Kidney epithelial cell (primary cell): ENCODE measurements around the gene GLP1R. TPM values are rescaled to one million over a fixed set of nuclear protein-coding genes. Genes with fewer than 3 reads are reported as not detected.

Source experiments
- DNase-seq: peaks from one replicate; pipeline ENCODE4 v3.0.0-alpha.2; 2010; ENCODE audit warnings: low read depth
- H3K27me3 ChIP-seq: 2 replicates; pipeline ENCODE4 v1.6.0; 2011; ENCODE audit warnings: low read length; ENCODE audit not compliant: control insufficient read depth, insufficient read depth
- H3K36me3 ChIP-seq: 2 replicates; pipeline ENCODE4 v1.5.1; 2011; ENCODE audit warnings: low read length; ENCODE audit not compliant: control insufficient read depth, insufficient read depth
- H3K4me3 ChIP-seq: 2 replicates; pipeline ENCODE4 v1.5.1; 2011; ENCODE audit warnings: low read depth, mild to moderate bottlenecking, control low read depth, low read length
- CTCF ChIP-seq: IDR thresholded peaks from 2 replicates; pipeline ENCODE4 v1.5.1; 2011; ENCODE audit warnings: mild to moderate bottlenecking, moderate library complexity, low read length, control low read depth, inconsistent platforms; ENCODE audit not compliant: insufficient read depth, poor library complexity, severe bottlenecking
- total RNA-seq: library from RNA; depleted of rRNA; stranded (reverse); fragments of >200 nt; gene quantifications from 2 replicates; pipeline ENCODE4 v1.2.3, GENCODE V29; 2015

Gene GLP1R
- total RNA-seq, 1 donor from 2014 or later, result 0.17 TPM

- H3K36me3 ChIP-seq, result no peaks in the 10 kb centered on the region
- no peak for TF ChIP-seq CTCF
- no peak for DNase-seq
- H3K4me3 ChIP-seq, result no peak overlapping the region
- H3K27me3 ChIP-seq, result peaks cover 13% of the 10 kb centered on the region
These were observed 8.9 kb downstream of the GLP1R start for GRCh38 chr6:39057251-39058155.

GRCh38 chr6:39058471-39059147 is 10.0 kb downstream of the GLP1R start:
- H3K4me3 ChIP-seq, result no peak overlapping the region
- no peak for DNase-seq
- TF ChIP-seq CTCF, result no peak
- peaks cover 13% of the 10 kb centered on the region for H3K27me3 ChIP-seq
- H3K36me3 ChIP-seq, result no peaks in the 10 kb centered on the region

- DNase-seq, result no peak
- TF ChIP-seq CTCF, result no peak
- peaks cover 13% of the 10 kb centered on the region for H3K27me3 ChIP-seq
These were observed 11.1 kb downstream of the GLP1R start for GRCh38 chr6:39059496-39060310.

GRCh38 chr6:39060467-39061160 is 12.0 kb downstream of the GLP1R start:
- DNase-seq, result no peak
- no peak for TF ChIP-seq CTCF
- Histone ChIP-seq H3K27me3 (peaks cover 13% of the 10 kb centered on the region), H3K4me3 (no peak overlapping the region), H3K36me3 (no peaks in the 10 kb centered on the region)

More at GRCh38 chr6:39059496-39060310, 11.1 kb downstream of the GLP1R start:
- no peaks in the 10 kb centered on the region for H3K36me3 ChIP-seq
- no peak overlapping the region for H3K4me3 ChIP-seq

- TF ChIP-seq CTCF, result no peak
- H3K4me3 ChIP-seq, result no peak overlapping the region
- H3K36me3 ChIP-seq, result no peaks in the 10 kb centered on the region
- no peak for DNase-seq
- peaks cover 13% of the 10 kb centered on the region for H3K27me3 ChIP-seq
These were observed 12.6 kb downstream of the GLP1R start for GRCh38 chr6:39061182-39061581.
